GM23338 (cell line): ENCODE results near the gene KIT.

ENCODE experiments used
- EZH2 ChIP-seq: fragments of 200-600 bp; sonication (generic); IDR thresholded peaks from one replicate; pipeline ENCODE4 v1.8.0; 2017; ENCODE audit warnings: antibody characterized with exemption, mild to moderate bottlenecking, low read depth; ENCODE audit not compliant: unreplicated experiment
- POLR2AphosphoS5 ChIP-seq: IDR thresholded peaks from 2 replicates; pipeline ENCODE4 v1.6.1; 2016; ENCODE audit warnings: antibody characterized with exemption, low read depth
- TF ChIP-seq, protein P1 (sequence below), 2 experiments: fragments of 200-600 bp in 1 of 2; sonication (generic) in 1 of 2; conservative IDR thresholded peaks; 2 replicates each; pipeline versions ENCODE4 v1.5.1 to v1.6.1; 2016 to 2017; ENCODE audit warnings: antibody characterized with exemption in 2 of 2, low read depth in 2 of 2, mild to moderate bottlenecking in 2 of 2, moderate library complexity in 1 of 2

DNA sequence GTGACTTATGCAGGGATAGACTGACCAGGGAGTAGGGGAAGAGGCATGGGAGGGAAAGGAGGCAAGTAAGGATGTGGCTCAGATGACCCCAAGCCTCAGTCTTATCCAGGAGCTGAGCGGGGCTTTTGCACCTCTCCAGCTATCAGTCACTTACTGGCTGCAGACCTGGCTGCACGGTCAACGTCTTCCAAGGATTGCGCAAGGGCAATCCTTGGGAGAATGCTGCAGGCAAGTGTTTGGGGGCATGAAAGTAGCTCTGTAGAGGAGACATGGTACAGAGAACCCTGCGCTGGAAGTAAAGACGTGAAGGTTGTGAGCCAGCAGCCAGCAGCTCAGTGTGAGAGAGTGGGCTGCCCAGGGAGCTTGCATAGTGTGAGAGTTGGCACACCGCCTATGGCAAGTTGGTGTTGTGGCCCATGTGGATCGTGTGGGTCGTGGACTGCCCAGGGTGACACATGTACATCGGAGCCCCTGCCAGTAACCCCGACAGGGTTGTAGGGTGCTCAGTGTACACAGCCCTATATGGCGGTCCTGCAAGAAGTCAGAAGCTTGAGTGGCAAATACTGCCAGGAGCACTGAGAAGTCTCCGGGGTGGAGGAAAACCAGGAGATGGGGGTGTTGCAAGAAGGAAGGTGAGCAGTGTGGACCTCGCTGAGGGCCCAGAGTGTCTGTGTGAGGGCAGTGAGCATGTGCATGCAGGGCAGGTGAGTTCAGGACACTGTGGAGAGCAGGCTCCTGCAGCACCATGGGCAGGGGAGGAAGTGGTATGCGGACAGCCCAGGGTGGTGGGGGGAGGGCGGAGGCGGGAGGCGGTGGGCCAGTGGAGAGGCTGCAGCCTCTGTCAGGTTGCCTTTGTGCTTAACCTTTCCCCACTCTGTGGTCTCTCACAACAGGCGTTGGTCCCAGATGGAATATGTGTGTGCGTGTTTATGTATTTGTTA lies 50.9 kb downstream of the KIT start:
- TF ChIP-seq EZH2 (no peak), POLR2AphosphoS5 (no peak)
- TF ChIP-seq, protein P1, sequence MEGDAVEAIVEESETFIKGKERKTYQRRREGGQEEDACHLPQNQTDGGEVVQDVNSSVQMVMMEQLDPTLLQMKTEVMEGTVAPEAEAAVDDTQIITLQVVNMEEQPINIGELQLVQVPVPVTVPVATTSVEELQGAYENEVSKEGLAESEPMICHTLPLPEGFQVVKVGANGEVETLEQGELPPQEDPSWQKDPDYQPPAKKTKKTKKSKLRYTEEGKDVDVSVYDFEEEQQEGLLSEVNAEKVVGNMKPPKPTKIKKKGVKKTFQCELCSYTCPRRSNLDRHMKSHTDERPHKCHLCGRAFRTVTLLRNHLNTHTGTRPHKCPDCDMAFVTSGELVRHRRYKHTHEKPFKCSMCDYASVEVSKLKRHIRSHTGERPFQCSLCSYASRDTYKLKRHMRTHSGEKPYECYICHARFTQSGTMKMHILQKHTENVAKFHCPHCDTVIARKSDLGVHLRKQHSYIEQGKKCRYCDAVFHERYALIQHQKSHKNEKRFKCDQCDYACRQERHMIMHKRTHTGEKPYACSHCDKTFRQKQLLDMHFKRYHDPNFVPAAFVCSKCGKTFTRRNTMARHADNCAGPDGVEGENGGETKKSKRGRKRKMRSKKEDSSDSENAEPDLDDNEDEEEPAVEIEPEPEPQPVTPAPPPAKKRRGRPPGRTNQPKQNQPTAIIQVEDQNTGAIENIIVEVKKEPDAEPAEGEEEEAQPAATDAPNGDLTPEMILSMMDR (conservative IDR thresholded peaks at IDR 0.05; ENCODE audit: low read depth in 2 of 2), result no peak
